ENCODE measurements around the gene PIK3R5. TPM values are rescaled to one million over a fixed set of nuclear protein-coding genes. Genes with fewer than 3 reads are reported as not detected.

The PIK3R5 gene
- total RNA-seq, 2 experiments from 2014 or later, result 153 to 159 TPM

- POLR2A ChIA-PET, result no interaction called here
- no peak for TF ChIP-seq CTCF (IDR thresholded peaks at IDR 0.05)
These were observed 75.9 kb downstream of the PIK3R5 start for GRCh38 chr17:8889458-8890210.

DNA sequence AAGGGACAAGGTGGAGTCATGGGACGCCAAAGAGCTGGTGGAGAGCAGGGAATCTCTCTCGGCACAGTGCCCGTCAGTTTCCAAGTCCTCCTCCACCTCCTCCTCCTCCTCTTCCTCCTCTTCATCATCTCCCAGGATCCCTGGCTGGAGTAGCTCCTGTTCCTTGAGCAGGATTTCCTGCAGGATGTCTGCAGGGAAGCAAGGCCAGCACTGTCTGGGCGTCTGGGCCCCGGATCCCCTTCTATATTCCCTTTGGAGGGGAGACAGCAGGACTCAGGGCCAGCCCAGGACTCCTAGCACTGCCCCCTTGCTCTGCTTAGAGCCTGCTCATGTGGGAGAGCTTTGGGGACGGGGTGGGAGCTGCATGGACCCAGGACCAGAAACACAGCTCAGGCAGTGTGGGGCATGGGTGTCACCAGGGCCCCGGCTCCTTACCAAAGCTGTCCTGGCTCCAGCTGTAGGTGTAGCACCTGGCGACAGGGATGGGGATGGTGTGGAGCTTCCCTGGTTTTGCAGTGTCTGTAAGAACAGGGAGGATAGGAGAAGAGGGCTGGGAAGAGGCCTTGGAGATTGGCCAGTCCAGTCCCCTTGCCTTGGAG lies 76.7 kb downstream of the PIK3R5 start:
- peaks cover 0 to 9% of the 10 kb centered on the region in 2 experiments for H3K9me3 ChIP-seq (ENCODE audit: control insufficient read depth in 1 of 2, insufficient read depth in 1 of 2, low read length in 2 of 2)
- Mint-ChIP-seq H3K36me3 (ENCODE audit: low read depth) (peaks cover 79% of the 10 kb centered on the region), H3K4me1 (ENCODE audit: low read depth) (peaks cover 6% of the 10 kb centered on the region), H3K27ac (no peak overlapping the region), H3K9me3 (no peaks in the 10 kb centered on the region), H3K27me3 (no peaks in the 10 kb centered on the region), H3K4me3 (no peak overlapping the region)
- no peak overlapping the region for H3K4me3 ChIP-seq (ENCODE audit: low read length)
- POLR2A ChIA-PET, result no interaction called here
- H3K27me3 ChIP-seq (ENCODE audit: control insufficient read depth in 1 of 2, insufficient read depth in 2 of 2, low read length in 2 of 2), result no peaks in the 10 kb centered on the region
- H3K4me1 ChIP-seq (ENCODE audit: insufficient read depth, low read length), result peaks cover 7% of the 10 kb centered on the region
- intact Hi-C loops (cut with DNase I, micrococcal nuclease), result no loop called here
- peaks cover 88% of the 10 kb centered on the region for H3K36me3 ChIP-seq (ENCODE audit: insufficient read depth, low read length)
- CTCF ChIA-PET, result no interaction called here
- no peak for DNase-seq
- H3K27ac ChIP-seq (ENCODE audit: low read depth in 1 of 2, low read length in 2 of 2), result no peak overlapping the region
- TF ChIP-seq CTCF (IDR thresholded peaks at IDR 0.05), result no peak
- no peak for ATAC-seq (ENCODE audit: poor library complexity)

More at GRCh38 chr17:8889458-8890210, 75.9 kb downstream of the PIK3R5 start:
- Mint-ChIP-seq H3K27ac (no peak overlapping the region), H3K9me3 (no peaks in the 10 kb centered on the region), H3K4me1 (ENCODE audit: low read depth) (peaks cover 6% of the 10 kb centered on the region), H3K36me3 (ENCODE audit: low read depth) (peaks cover 72% of the 10 kb centered on the region), H3K4me3 (no peak overlapping the region), H3K27me3 (no peaks in the 10 kb centered on the region)
- CTCF ChIA-PET, result interaction anchor here (1.2 kb wide), 1 partner anchor 109 kb away, joined by 3 read pairs; no protein-coding TSS in a partner anchor
- H3K27ac ChIP-seq (ENCODE audit: low read depth in 1 of 2, low read length in 2 of 2), result no peak overlapping the region
- H3K27me3 ChIP-seq (ENCODE audit: control insufficient read depth in 1 of 2, insufficient read depth in 2 of 2, low read length in 2 of 2), result no peaks in the 10 kb centered on the region
- DNase-seq (no peak), ATAC-seq (ENCODE audit: poor library complexity) (no peak)
- H3K36me3 ChIP-seq (ENCODE audit: insufficient read depth, low read length), result peaks cover 88% of the 10 kb centered on the region
- H3K4me1 ChIP-seq (ENCODE audit: insufficient read depth, low read length), result peaks cover 13% of the 10 kb centered on the region
- intact Hi-C loops (cut with DNase I, micrococcal nuclease), result loop anchor here (5.0 to 10.0 kb wide), 3 partner anchors 135 to 475 kb away; partner anchors contain the start of gene SPDYE4 (in 1 of the 2)
- H3K4me3 ChIP-seq (ENCODE audit: low read length), result no peak overlapping the region
- peaks cover 0 to 9% of the 10 kb centered on the region in 2 experiments for H3K9me3 ChIP-seq (ENCODE audit: control insufficient read depth in 1 of 2, insufficient read depth in 1 of 2, low read length in 2 of 2)

GRCh38 chr17:8887834-8888703 lies 77.4 kb downstream of the PIK3R5 start:
- POLR2A ChIA-PET, result no interaction called here
- Histone ChIP-seq H3K27ac (ENCODE audit: low read depth in 1 of 2, low read length in 2 of 2) (no peak overlapping the region), H3K4me1 (ENCODE audit: insufficient read depth, low read length) (peaks cover 7% of the 10 kb centered on the region), H3K9me3 (ENCODE audit: control insufficient read depth in 1 of 2, insufficient read depth in 1 of 2, low read length in 2 of 2) (peaks cover 0 to 9% of the 10 kb centered on the region in 2 experiments), H3K4me3 (ENCODE audit: low read length) (no peak overlapping the region), H3K27me3 (ENCODE audit: control insufficient read depth in 1 of 2, insufficient read depth in 2 of 2, low read length in 2 of 2) (no peaks in the 10 kb centered on the region), H3K36me3 (ENCODE audit: insufficient read depth, low read length) (peaks cover 88% of the 10 kb centered on the region)
- intact Hi-C loops (cut with DNase I, micrococcal nuclease), result no loop called here
- CTCF ChIA-PET, result no interaction called here
- no peak overlapping the region for H3K27ac Mint-ChIP-seq
- no peak for TF ChIP-seq CTCF (IDR thresholded peaks at IDR 0.05)
- peaks cover 6% of the 10 kb centered on the region for H3K4me1 Mint-ChIP-seq (ENCODE audit: low read depth)
- ATAC-seq (ENCODE audit: poor library complexity), result no peak
- H3K36me3 Mint-ChIP-seq (ENCODE audit: low read depth), result peaks cover 79% of the 10 kb centered on the region
- no peak for DNase-seq
- no peaks in the 10 kb centered on the region for H3K9me3 Mint-ChIP-seq
- H3K27me3 Mint-ChIP-seq, result no peaks in the 10 kb centered on the region
- no peak overlapping the region for H3K4me3 Mint-ChIP-seq

All from CD4-positive, alpha-beta T cell (primary cell).